HepG2 (cell line): ENCODE measurements around the gene SSC5D. TPM values are rescaled to one million over a fixed set of nuclear protein-coding genes. Genes with fewer than 3 reads are reported as not detected.

Experiments
- ATAC-seq: fragments of 200-7000 bp; cut with Tn5 transposase; 3 replicates; pipeline ENCODE4 v1.9.1; 2020; ENCODE audit warnings: mild to moderate bottlenecking, moderate library complexity
- BruUV-seq: library from RNA; stranded (reverse); fragments of 400-500 nt; replicated peaks from 2 replicates; lab custom pipeline; 2021; lab: Mats Ljungman, UMichigan
- CTCF ChIA-PET: fragments of 300-600 bp; formaldehyde crosslinking; extraction: SDS; loops from one replicate; lab custom pipeline; 2021; ENCODE audit warnings: low total read pairs, inconsistent platforms, low intra/inter-chr PET ratio; lab: Yijun Ruan, JAX
- POLR2A ChIA-PET: fragments of 350-600 bp; sonication (Branson Sonifier 250); formaldehyde crosslinking; loops from one replicate; lab custom pipeline; 2020; ENCODE audit warnings: antibody characterized with exemption, inconsistent platforms; lab: Yijun Ruan, JAX
- DNase-seq: peaks from one replicate; pipeline ENCODE4 v3.0.0-alpha.2; 2015; ENCODE audit warnings: low spot score
- FAIRE-seq: peaks from 3 replicates; lab custom pipeline; 2011; peaks lifted over from hg19 to GRCh38; lab: Jason Lieb, UNC
- H2AFZ ChIP-seq: one replicate; pipeline ENCODE4 v1.6.1; 2011; ENCODE audit warnings: low read length, inconsistent platforms
- H3K27ac ChIP-seq: fragments of 300-600 bp; 3 replicates; pipeline ENCODE4 v1.8.0; 2011; ENCODE audit warnings: mixed run types, mild to moderate bottlenecking, mixed read lengths, low read length, inconsistent platforms; ENCODE audit not compliant: insufficient read depth; ENCODE audit errors: extremely low read length
- H3K27me3 ChIP-seq, 2 experiments: fragments of 200-600 bp in 1 of 2; 2 replicates in 1 of 2; 3 replicates in 1 of 2; pipeline versions ENCODE4 v1.6.0 to v1.8.0; 2011; ENCODE audit warnings: low read length in 2 of 2, mild to moderate bottlenecking in 2 of 2, moderate library complexity in 2 of 2, inconsistent platforms in 1 of 2; ENCODE audit not compliant: insufficient read depth in 2 of 2, control insufficient read depth in 1 of 2
- H3K36me3 ChIP-seq, 2 experiments: fragments of 200-600 bp in 1 of 2; replicated peaks in 1 of 2; 2 replicates in 1 of 2; 3 replicates in 1 of 2; pipeline versions ENCODE4 v1.5.1 to v1.8.0; 2011; ENCODE audit warnings: low read length in 2 of 2, inconsistent platforms in 1 of 2; ENCODE audit not compliant: insufficient read depth in 2 of 2, control insufficient read depth in 1 of 2
- H3K4me1 ChIP-seq: 2 replicates; pipeline ENCODE4 v1.5.1; 2012; ENCODE audit warnings: low read length, inconsistent platforms; ENCODE audit not compliant: insufficient read depth
- H3K4me2 ChIP-seq: 2 replicates; pipeline ENCODE4 v1.6.0; 2011; ENCODE audit warnings: low read depth, low read length, inconsistent platforms
- H3K4me3 ChIP-seq, 3 experiments: fragments of 200-600 bp in 1 of 3; sonication (generic), shearing (Covaris generic) in 1 of 3; replicated peaks in 1 of 3; 2 replicates each; pipeline ENCODE4 v1.5.1; 2011 to 2016; ENCODE audit warnings: low read length in 3 of 3, inconsistent platforms in 2 of 3, low read depth in 2 of 3, mild to moderate bottlenecking in 2 of 3, control low read depth in 1 of 3, mixed read lengths in 1 of 3; ENCODE audit not compliant: insufficient read depth in 1 of 3
- H3K79me2 ChIP-seq: one replicate; pipeline ENCODE4 v1.6.1; 2011; ENCODE audit warnings: low read length, inconsistent platforms; ENCODE audit not compliant: insufficient read depth
- H3K9ac ChIP-seq: 2 replicates; pipeline ENCODE4 v1.6.0; 2011; ENCODE audit warnings: mild to moderate bottlenecking, low read depth, low read length, inconsistent platforms; ENCODE audit not compliant: insufficient read depth
- H3K9me3 ChIP-seq: 2 replicates; pipeline ENCODE4 v1.5.1; 2012; ENCODE audit warnings: mild to moderate bottlenecking, low read length
- H4K20me1 ChIP-seq: 2 replicates; pipeline ENCODE4 v1.6.0; 2011; ENCODE audit warnings: inconsistent platforms, mild to moderate bottlenecking, low read length, moderate library complexity; ENCODE audit not compliant: insufficient read depth
- CREM ChIP-seq, 2 experiments: sonication (generic) in 1 of 2; formaldehyde crosslinking in 1 of 2; IDR thresholded peaks; 2 replicates each; pipeline versions ENCODE4 v1.4.0 to v1.6.1; 2016 to 2020; ENCODE audit warnings: antibody characterized with exemption in 1 of 2, mild to moderate bottlenecking in 1 of 2, missing genetic modification reagents in 1 of 2
- FOXK1 ChIP-seq: sonication (generic); formaldehyde crosslinking; IDR thresholded peaks from 2 replicates; pipeline ENCODE4 v1.4.0; 2020; ENCODE audit warnings: low read depth, missing genetic modification reagents, borderline replicate concordance
- MLLT10 ChIP-seq: sonication (generic); formaldehyde crosslinking; IDR thresholded peaks from 2 replicates; pipeline ENCODE4 v1.4.0; 2020; ENCODE audit warnings: missing genetic modification reagents
- RAD21 ChIP-seq: fragments of 450-650 bp; formaldehyde crosslinking; IDR thresholded peaks from 2 replicates; pipeline ENCODE4 v1.5.0; 2020; ENCODE audit warnings: mild to moderate bottlenecking
- SSRP1 ChIP-seq: IDR thresholded peaks from 2 replicates; pipeline ENCODE4 v1.6.1; 2016; ENCODE audit warnings: control low read depth
- ZSCAN22 ChIP-seq: sonication (generic); formaldehyde crosslinking; IDR thresholded peaks from 2 replicates; pipeline ENCODE4 v1.4.0; 2020; ENCODE audit warnings: mild to moderate bottlenecking, missing genetic modification reagents
- WGBS: methylation state at CpG from one replicate; pipeline ENCODE4 v1.1.6; 2017; ENCODE audit warnings: low lambda C conversion rate; 5-methylcytosine and 5-hydroxymethylcytosine counted together
- in situ Hi-C: cut with HindIII; loops from 2 replicates; pipeline ENCODE4 v1.10.0; 2017; ENCODE audit warnings: low pct_unique_long_range_greater_than_20kb; ENCODE audit not compliant: extremely low pct_ligation_motif_present
- intact Hi-C: fragments of 100-400 bp; cut with micrococcal nuclease; formaldehyde crosslinking; loops from one replicate; pipeline ENCODE4 v1.10.0; 2022; ENCODE audit not compliant: unreplicated experiment
- polyA plus RNA-seq, 8 experiments: library from polyadenylated mRNA; depleted of rRNA in 3 of 8; stranded (reverse) in 7 of 8; unstranded in 1 of 8; fragments of >200 nt; fragmentation: Illumina TruSeq in 4 of 8; extraction: Trizol in 4 of 8; gene quantifications; 2 replicates each; pipeline versions ENCODE4 v1.2.1 to v1.2.3, GENCODE V29; 2011 to 2016; ENCODE audit warnings: low read depth in 4 of 8, missing spikeins in 1 of 8, mixed read lengths in 1 of 8; ENCODE audit not compliant: insufficient read depth in 1 of 8
- total RNA-seq, 5 experiments: library from RNA; depleted of rRNA; stranded (reverse); fragments of >200 nt; fragmentation: Illumina TruSeq; extraction: Trizol; gene quantifications; 2 replicates each; pipeline ENCODE4 v1.2.3, GENCODE V29; 2016; ENCODE audit warnings: low read depth in 1 of 5
- TF ChIP-seq, protein P1 (sequence below): sonication (generic); formaldehyde crosslinking; IDR thresholded peaks from 2 replicates; pipeline ENCODE4 v1.8.0; 2022; ENCODE audit warnings: mild to moderate bottlenecking, missing genetic modification reagents, moderate library complexity
- TF ChIP-seq, protein P2 (sequence below): IDR thresholded peaks from 2 replicates; pipeline ENCODE4 v1.6.1; 2018; ENCODE audit warnings: missing genetic modification reagents
- TF ChIP-seq, protein P3 (sequence below): sonication (generic); formaldehyde crosslinking; IDR thresholded peaks from 2 replicates; pipeline ENCODE4 v1.5.0; 2020; ENCODE audit warnings: mild to moderate bottlenecking, low read depth, missing genetic modification reagents, borderline replicate concordance
- TF ChIP-seq, protein P4 (sequence below): sonication (generic); formaldehyde crosslinking; IDR thresholded peaks from 2 replicates; pipeline ENCODE4 v1.5.0; 2020; ENCODE audit warnings: missing genetic modification reagents
- TF ChIP-seq, protein P5 (sequence below): sonication (generic); formaldehyde crosslinking; IDR thresholded peaks from 2 replicates; pipeline ENCODE4 v1.9.0; 2021; ENCODE audit warnings: missing genetic modification reagents, borderline replicate concordance

Gene SSC5D
- total and polyA plus RNA-seq, 2 of the 13 experiments (the other 11 are each of a cell fraction or from before 2014, with no cell fraction given): not detected

DNA sequence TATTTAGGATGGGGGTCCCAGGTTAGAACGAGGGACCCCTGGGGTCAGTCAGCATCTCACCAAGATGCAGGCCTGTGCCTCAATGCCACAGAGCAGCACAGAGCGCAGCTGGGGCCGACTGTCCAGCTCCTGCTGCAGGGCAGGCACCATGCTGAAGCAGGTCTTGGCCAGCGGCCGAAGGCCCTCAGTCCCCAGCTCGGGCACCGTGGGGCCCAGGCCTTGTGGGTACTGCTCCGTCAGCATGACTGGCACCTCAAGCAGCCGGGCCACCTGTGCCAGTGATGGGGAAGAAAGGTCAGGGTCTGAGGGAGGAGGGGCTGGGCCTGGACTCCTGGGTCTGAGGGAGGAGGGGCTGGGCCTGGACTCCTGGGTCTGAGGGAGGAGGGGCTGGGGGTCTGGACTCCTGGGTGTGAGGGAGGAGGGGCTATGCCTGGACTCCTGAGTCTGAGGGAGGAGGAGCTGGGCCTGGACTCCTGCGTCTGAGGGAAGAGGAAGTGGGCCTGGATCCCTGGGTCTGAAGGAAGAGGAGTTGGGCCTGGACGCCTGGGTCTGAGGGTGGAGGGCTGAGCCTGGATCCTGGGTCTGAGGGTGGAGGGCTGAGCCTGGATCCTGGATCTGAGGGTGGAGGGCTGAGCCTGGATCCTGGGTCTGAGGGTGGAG is 32.5 kb upstream of the SSC5D start:
- Histone ChIP-seq H3K27me3 (peaks cover 0 to 7% of the 10 kb centered on the region in 2 experiments; a peak in 1 of 5 replicates), H2AFZ (no peak overlapping the region), H3K27ac (no peak overlapping the region), H3K9me3 (no peaks in the 10 kb centered on the region), H4K20me1 (peaks cover 10% of the 10 kb centered on the region; the same call in 1 of the 2 replicates), H3K4me2 (no peak overlapping the region), H3K4me3 (no peak overlapping the region), H3K79me2 (peaks cover 20% of the 10 kb centered on the region), H3K36me3 (peaks cover 1 to 11% of the 10 kb centered on the region in 2 experiments; a peak in 4 of 5 replicates), H3K4me1 (peaks cover 37% of the 10 kb centered on the region), H3K9ac (no peak overlapping the region)
- 56% methylated on average over 5 of the region's 11 CpGs for WGBS
- intact Hi-C loops (no loop called here), in situ Hi-C loops (no loop called here)
- DNase-seq (no peak), FAIRE-seq (no peak), ATAC-seq (no peak)
- CTCF ChIA-PET: interaction anchor here (0.8 kb wide), 1 partner anchor 315 kb away, joined by 3 read pairs; no protein-coding TSS in a partner anchor
- BruUV-seq: no TSS peak
- POLR2A ChIA-PET: no interaction called here
- TF ChIP-seq, protein P1, sequence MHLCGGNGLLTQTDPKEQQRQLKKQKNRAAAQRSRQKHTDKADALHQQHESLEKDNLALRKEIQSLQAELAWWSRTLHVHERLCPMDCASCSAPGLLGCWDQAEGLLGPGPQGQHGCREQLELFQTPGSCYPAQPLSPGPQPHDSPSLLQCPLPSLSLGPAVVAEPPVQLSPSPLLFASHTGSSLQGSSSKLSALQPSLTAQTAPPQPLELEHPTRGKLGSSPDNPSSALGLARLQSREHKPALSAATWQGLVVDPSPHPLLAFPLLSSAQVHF (CRISPR knock-in tag): no peak
- peak; percentile 94 for TF ChIP-seq ZSCAN22 (CRISPR knock-in tag)

DNA sequence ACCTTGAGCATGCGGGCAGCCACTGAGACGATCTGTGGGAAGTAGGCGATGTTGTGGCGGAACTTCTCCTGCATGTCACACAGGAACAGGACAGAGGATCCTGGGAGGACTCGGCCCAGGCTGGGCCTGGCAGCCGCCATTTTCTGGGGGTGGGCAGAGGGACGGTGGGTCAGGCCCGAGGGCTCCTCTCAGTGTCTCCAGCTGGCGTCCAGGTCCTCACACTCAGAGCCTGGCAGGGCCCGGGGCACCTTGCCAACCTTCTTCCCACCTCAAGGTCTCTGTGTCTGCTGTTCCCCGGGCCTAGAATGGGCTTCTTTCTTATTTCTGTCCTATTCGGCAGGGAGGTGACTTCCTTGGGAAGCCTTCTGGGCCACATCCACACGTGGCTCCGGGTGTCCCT is 31.9 kb upstream of the SSC5D start:
- H4K20me1 ChIP-seq: peaks cover 10% of the 10 kb centered on the region; the same call in 1 of the 2 replicates
- no peak overlapping the region for H3K4me2 ChIP-seq
- FAIRE-seq (no peak), DNase-seq (no peak), ATAC-seq (no peak)
- 93% methylated on average over 14 of the region's 14 CpGs for WGBS
- no TSS peak for BruUV-seq
- H3K27ac ChIP-seq: no peak overlapping the region
- ChIA-PET CTCF (no interaction called here), POLR2A (no interaction called here)
- intact Hi-C loops (no loop called here), in situ Hi-C loops (no loop called here)
- H3K27me3 ChIP-seq: peaks cover 0 to 4% of the 10 kb centered on the region in 2 experiments; a peak in 1 of 5 replicates
- no peak overlapping the region for H3K4me3 ChIP-seq
- H3K9ac ChIP-seq: no peak overlapping the region
- H3K36me3 ChIP-seq: peaks cover 1 to 11% of the 10 kb centered on the region in 2 experiments; a peak in 4 of 5 replicates
- H2AFZ ChIP-seq: no peak overlapping the region
- H3K4me1 ChIP-seq: peaks cover 37% of the 10 kb centered on the region
- no peaks in the 10 kb centered on the region for H3K9me3 ChIP-seq
- H3K79me2 ChIP-seq: peaks cover 20% of the 10 kb centered on the region
- TF ChIP-seq, protein P2, sequence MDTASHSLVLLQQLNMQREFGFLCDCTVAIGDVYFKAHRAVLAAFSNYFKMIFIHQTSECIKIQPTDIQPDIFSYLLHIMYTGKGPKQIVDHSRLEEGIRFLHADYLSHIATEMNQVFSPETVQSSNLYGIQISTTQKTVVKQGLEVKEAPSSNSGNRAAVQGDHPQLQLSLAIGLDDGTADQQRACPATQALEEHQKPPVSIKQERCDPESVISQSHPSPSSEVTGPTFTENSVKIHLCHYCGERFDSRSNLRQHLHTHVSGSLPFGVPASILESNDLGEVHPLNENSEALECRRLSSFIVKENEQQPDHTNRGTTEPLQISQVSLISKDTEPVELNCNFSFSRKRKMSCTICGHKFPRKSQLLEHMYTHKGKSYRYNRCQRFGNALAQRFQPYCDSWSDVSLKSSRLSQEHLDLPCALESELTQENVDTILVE (CRISPR knock-in tag): no peak
- TF ChIP-seq, protein P3, sequence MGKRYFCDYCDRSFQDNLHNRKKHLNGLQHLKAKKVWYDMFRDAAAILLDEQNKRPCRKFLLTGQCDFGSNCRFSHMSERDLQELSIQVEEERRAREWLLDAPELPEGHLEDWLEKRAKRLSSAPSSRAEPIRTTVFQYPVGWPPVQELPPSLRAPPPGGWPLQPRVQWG (CRISPR knock-in tag): no peak
- no peak for TF ChIP-seq SSRP1 (CRISPR knock-in tag)
- no peak for TF ChIP-seq RAD21 (CRISPR knock-in tag)
- TF ChIP-seq, protein P4, sequence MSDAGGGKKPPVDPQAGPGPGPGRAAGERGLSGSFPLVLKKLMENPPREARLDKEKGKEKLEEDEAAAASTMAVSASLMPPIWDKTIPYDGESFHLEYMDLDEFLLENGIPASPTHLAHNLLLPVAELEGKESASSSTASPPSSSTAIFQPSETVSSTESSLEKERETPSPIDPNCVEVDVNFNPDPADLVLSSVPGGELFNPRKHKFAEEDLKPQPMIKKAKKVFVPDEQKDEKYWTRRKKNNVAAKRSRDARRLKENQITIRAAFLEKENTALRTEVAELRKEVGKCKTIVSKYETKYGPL (CRISPR knock-in tag): no peak
- TF ChIP-seq, protein P5, sequence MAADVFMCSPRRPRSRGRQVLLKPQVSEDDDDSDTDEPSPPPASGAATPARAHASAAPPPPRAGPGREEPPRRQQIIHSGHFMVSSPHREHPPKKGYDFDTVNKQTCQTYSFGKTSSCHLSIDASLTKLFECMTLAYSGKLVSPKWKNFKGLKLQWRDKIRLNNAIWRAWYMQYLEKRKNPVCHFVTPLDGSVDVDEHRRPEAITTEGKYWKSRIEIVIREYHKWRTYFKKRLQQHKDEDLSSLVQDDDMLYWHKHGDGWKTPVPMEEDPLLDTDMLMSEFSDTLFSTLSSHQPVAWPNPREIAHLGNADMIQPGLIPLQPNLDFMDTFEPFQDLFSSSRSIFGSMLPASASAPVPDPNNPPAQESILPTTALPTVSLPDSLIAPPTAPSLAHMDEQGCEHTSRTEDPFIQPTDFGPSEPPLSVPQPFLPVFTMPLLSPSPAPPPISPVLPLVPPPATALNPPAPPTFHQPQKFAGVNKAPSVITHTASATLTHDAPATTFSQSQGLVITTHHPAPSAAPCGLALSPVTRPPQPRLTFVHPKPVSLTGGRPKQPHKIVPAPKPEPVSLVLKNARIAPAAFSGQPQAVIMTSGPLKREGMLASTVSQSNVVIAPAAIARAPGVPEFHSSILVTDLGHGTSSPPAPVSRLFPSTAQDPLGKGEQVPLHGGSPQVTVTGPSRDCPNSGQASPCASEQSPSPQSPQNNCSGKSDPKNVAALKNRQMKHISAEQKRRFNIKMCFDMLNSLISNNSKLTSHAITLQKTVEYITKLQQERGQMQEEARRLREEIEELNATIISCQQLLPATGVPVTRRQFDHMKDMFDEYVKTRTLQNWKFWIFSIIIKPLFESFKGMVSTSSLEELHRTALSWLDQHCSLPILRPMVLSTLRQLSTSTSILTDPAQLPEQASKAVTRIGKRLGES: no peak
- TF ChIP-seq MLLT10 (CRISPR knock-in tag): no peak
- TF ChIP-seq FOXK1: no peak
- no peak for TF ChIP-seq CREM (IDR thresholded peaks at IDR 0.05)
- TF ChIP-seq CREM (CRISPR knock-in tag; IDR thresholded peaks at IDR 0.05): no peak
